CD14-positive monocyte (primary cell): Measurements from ENCODE around the gene POLR2C. TPM values are rescaled to one million over a fixed set of nuclear protein-coding genes. Genes with fewer than 3 reads are reported as not detected.

Experiments used
- DNase-seq, 3 donors: peaks; one replicate each; pipeline ENCODE4 v3.0.0-alpha.2; 2011 to 2022
- H2AFZ ChIP-seq: 2 replicates; pipeline ENCODE4 v1.6.0; 2012; ENCODE audit warnings: mild to moderate bottlenecking, low read depth, low read length, inconsistent platforms; ENCODE audit not compliant: insufficient read depth, poor library complexity, severe bottlenecking
- H3K27ac ChIP-seq, 2 donors: 1 replicate in 1 of 2; 2 replicates in 1 of 2; pipeline ENCODE4 v1.5.1; 2012 to 2013; ENCODE audit warnings: low read length in 2 of 2, control low read depth in 1 of 2, inconsistent platforms in 1 of 2, low read depth in 1 of 2, mild to moderate bottlenecking in 1 of 2
- H3K27me3 ChIP-seq, 2 donors: one replicate each; pipeline versions ENCODE4 v1.6.0 to v1.6.1; 2011 to 2013; ENCODE audit warnings: low read length in 2 of 2; ENCODE audit not compliant: control insufficient read depth in 2 of 2, insufficient read depth in 2 of 2
- H3K36me3 ChIP-seq, 2 donors: replicated peaks in 1 of 2; 1 replicate in 1 of 2; 2 replicates in 1 of 2; pipeline versions ENCODE4 v1.5.1 to v1.6.1; 2012 to 2013; ENCODE audit warnings: low read length in 2 of 2, control low read depth in 1 of 2, inconsistent platforms in 1 of 2, mild to moderate bottlenecking in 1 of 2; ENCODE audit not compliant: insufficient read depth in 2 of 2, control insufficient read depth in 1 of 2
- H3K4me1 ChIP-seq, 2 donors: 1 replicate in 1 of 2; 2 replicates in 1 of 2; pipeline versions ENCODE4 v1.5.1 to v1.6.1; 2012 to 2013; ENCODE audit warnings: low read length in 2 of 2, control low read depth in 1 of 2, inconsistent platforms in 1 of 2, mild to moderate bottlenecking in 1 of 2, moderate library complexity in 1 of 2; ENCODE audit not compliant: insufficient read depth in 2 of 2, control insufficient read depth in 1 of 2
- H3K4me2 ChIP-seq: replicated peaks from 2 replicates; pipeline ENCODE3; 2012; ENCODE audit warnings: low read length, moderate library complexity, mild to moderate bottlenecking; ENCODE audit not compliant: poor library complexity, severe bottlenecking; ENCODE audit errors: extremely low read depth
- H3K4me3 ChIP-seq, 3 experiments: fragments of 200-600 bp in 1 of 3; sonication (generic) in 1 of 3; replicated peaks in 1 of 3; 1 replicate in 2 of 3; 2 replicates in 1 of 3; pipeline ENCODE4 v1.5.1; 2011 to 2013; ENCODE audit warnings: low read length in 3 of 3, mild to moderate bottlenecking in 3 of 3, control low read depth in 2 of 3, low read depth in 2 of 3, inconsistent platforms in 1 of 3, moderate library complexity in 1 of 3
- H3K79me2 ChIP-seq: 2 replicates; pipeline ENCODE4 v1.6.0; 2012; ENCODE audit warnings: mild to moderate bottlenecking, control low read depth, inconsistent platforms, low read length, moderate library complexity; ENCODE audit not compliant: insufficient read depth
- H3K9ac ChIP-seq: 2 replicates; pipeline ENCODE4 v1.6.0; 2017; ENCODE audit warnings: low read length, mild to moderate bottlenecking; ENCODE audit not compliant: insufficient read depth, poor library complexity, severe bottlenecking
- H3K9me3 ChIP-seq, 2 donors: replicated peaks in 1 of 2; 1 replicate in 1 of 2; 2 replicates in 1 of 2; pipeline versions ENCODE4 v1.5.1 to v1.6.1; 2012 to 2013; ENCODE audit warnings: low read length in 2 of 2, control low read depth in 1 of 2; ENCODE audit not compliant: control insufficient read depth in 1 of 2, insufficient read depth in 1 of 2
- H4K20me1 ChIP-seq: 2 replicates; pipeline ENCODE4 v1.6.0; 2012; ENCODE audit warnings: mild to moderate bottlenecking, low read length, control low read depth, moderate library complexity; ENCODE audit not compliant: insufficient read depth
- H3K27ac Mint-ChIP-seq, 7 donors: one replicate each; pipeline ENCODE4 v1.8.0; 2020; ENCODE audit warnings: mild to moderate bottlenecking in 7 of 7, mixed read lengths in 7 of 7, moderate library complexity in 6 of 7, inconsistent platforms in 2 of 7
- H3K27me3 Mint-ChIP-seq, 3 donors: one replicate each; pipeline ENCODE4 v1.8.0; 2021 to 2022; ENCODE audit warnings: low read depth in 3 of 3, mild to moderate bottlenecking in 3 of 3, mixed read lengths in 3 of 3, moderate library complexity in 3 of 3, inconsistent platforms in 1 of 3
- H3K36me3 Mint-ChIP-seq, 2 donors: one replicate each; pipeline ENCODE4 v1.8.0; 2020; ENCODE audit warnings: mixed read lengths in 2 of 2, inconsistent platforms in 1 of 2, mild to moderate bottlenecking in 1 of 2
- H3K4me1 Mint-ChIP-seq: one replicate; pipeline ENCODE4 v1.8.0; 2020; ENCODE audit warnings: mild to moderate bottlenecking, mixed read lengths
- H3K4me3 Mint-ChIP-seq, 2 donors: one replicate each; pipeline ENCODE4 v1.8.0; 2020; ENCODE audit warnings: mild to moderate bottlenecking in 2 of 2, mixed read lengths in 2 of 2, moderate library complexity in 1 of 2
- H3K9me3 Mint-ChIP-seq, 7 donors: one replicate each; pipeline ENCODE4 v1.8.0; 2020 to 2022; ENCODE audit warnings: mixed read lengths in 7 of 7, mild to moderate bottlenecking in 6 of 7, moderate library complexity in 6 of 7, inconsistent platforms in 2 of 7
- CTCF ChIP-seq: fragments of 200-600 bp; IDR thresholded peaks from one replicate; pipeline ENCODE4 v1.8.0; 2022; ENCODE audit warnings: antibody characterized with exemption, mild to moderate bottlenecking
- WGBS: methylation state at CpG from one replicate; pipeline ENCODE4 v1.1.5; 2013; ENCODE audit warnings: missing lambda C conversion rate; ENCODE audit not compliant: insufficient coverage; 5-methylcytosine and 5-hydroxymethylcytosine counted together
- intact Hi-C, 2 donors: fragments of 100-400 bp; cut with micrococcal nuclease; formaldehyde crosslinking; loops; one replicate each; pipeline versions ENCODE4 v1.15.0 to v1.15.1; 2023
- polyA plus RNA-seq, 3 donors: library from polyadenylated mRNA; depleted of rRNA in 1 of 3; unstranded in 2 of 3; stranded (reverse) in 1 of 3; fragments of 300-500 nt in 2 of 3; fragments of >200 nt in 1 of 3; fragmentation: Illumina TruSeq in 2 of 3; gene quantifications; 1 replicate in 2 of 3; 2 replicates in 1 of 3; pipeline ENCODE4 v1.2.3, GENCODE V29; 2012 to 2021

Gene POLR2C
- polyA plus RNA-seq, 3 donors = 22.6 to 51.3 (median 24.4) TPM

- Histone ChIP-seq H3K27ac (no peak overlapping the region), H3K4me2 (no peak overlapping the region), H3K4me1 (no peaks in the 10 kb centered on the region), H3K79me2 (no peaks in the 10 kb centered on the region), H3K36me3 (no peaks in the 10 kb centered on the region), H2AFZ (no peak overlapping the region), H3K27me3 (no peaks in the 10 kb centered on the region), H4K20me1 (no peaks in the 10 kb centered on the region), H3K9ac (no peak overlapping the region), H3K9me3 (no peaks in the 10 kb centered on the region), H3K4me3 (no peak overlapping the region)
- Mint-ChIP-seq H3K36me3 (no peaks in the 10 kb centered on the region), H3K27me3 (peaks cover 3% of the 10 kb centered on the region in 3 donors), H3K4me3 (no peak overlapping the region), H3K27ac (no peak overlapping the region), H3K4me1 (no peaks in the 10 kb centered on the region), H3K9me3 (peaks cover 0 to 1% (median 0%) of the 10 kb centered on the region in 7 donors)
- DNase-seq = no peak
- WGBS = 89% methylated on average over 9 of the region's 10 CpGs
- intact Hi-C loops = no loop called here
- no peak for TF ChIP-seq CTCF
Measured at GRCh38 chr16:57510016-57510871, 47.8 kb downstream of the POLR2C start.

GRCh38 chr16:57512296-57513001, 50.0 kb downstream of the POLR2C start:
- no peaks in the 10 kb centered on the region for H3K36me3 Mint-ChIP-seq
- 100% methylated on average over 6 of the region's 23 CpGs for WGBS
- H3K79me2 ChIP-seq = no peaks in the 10 kb centered on the region
- TF ChIP-seq CTCF = no peak
- H3K36me3 ChIP-seq = no peaks in the 10 kb centered on the region
- no peak overlapping the region for H3K4me3 ChIP-seq
- no peak overlapping the region for H2AFZ ChIP-seq
- H3K9me3 ChIP-seq = no peaks in the 10 kb centered on the region
- no peaks in the 10 kb centered on the region for H4K20me1 ChIP-seq
- H3K27ac Mint-ChIP-seq = peak overlapping the region in 1 of 7 donors; percentile 23
- peaks cover 0 to 2% (median 0%) of the 10 kb centered on the region in 7 donors for H3K9me3 Mint-ChIP-seq
- H3K27me3 Mint-ChIP-seq = peaks cover 0 to 9% (median 5%) of the 10 kb centered on the region in 3 donors
- H3K4me1 Mint-ChIP-seq = no peaks in the 10 kb centered on the region
- no peaks in the 10 kb centered on the region for H3K4me1 ChIP-seq
- H3K4me3 Mint-ChIP-seq = no peak overlapping the region
- no peaks in the 10 kb centered on the region for H3K27me3 ChIP-seq
- intact Hi-C loops = no loop called here
- H3K9ac ChIP-seq = no peak overlapping the region
- no peak overlapping the region for H3K27ac ChIP-seq
- no peak overlapping the region for H3K4me2 ChIP-seq
- DNase-seq = no peak
